Panc1 (cell line): ENCODE data around the gene BBS9.

Experiments
- CTCF ChIP-seq: fragments of 450-650 bp; IDR thresholded peaks from 2 replicates; pipeline ENCODE4 v1.5.1; 2017; ENCODE audit warnings: mild to moderate bottlenecking
- POLR2AphosphoS5 ChIP-seq: IDR thresholded peaks from 2 replicates; pipeline ENCODE4 v1.6.1; 2012; ENCODE audit warnings: mild to moderate bottlenecking, low read depth, low read length, moderate library complexity
- REST ChIP-seq, 2 experiments: IDR thresholded peaks; 2 replicates each; pipeline ENCODE4 v1.6.1; 2011 to 2012; ENCODE audit warnings: low read depth in 2 of 2, control low read depth in 1 of 2, low read length in 1 of 2, mild to moderate bottlenecking in 1 of 2, moderate library complexity in 1 of 2; ENCODE audit not compliant: insufficient read depth in 1 of 2
- SIN3A ChIP-seq: IDR thresholded peaks from 2 replicates; pipeline ENCODE4 v1.6.1; 2012; ENCODE audit warnings: low read depth, mild to moderate bottlenecking, low read length, moderate library complexity, borderline replicate concordance; ENCODE audit not compliant: insufficient read depth
- TCF7L2 ChIP-seq: IDR thresholded peaks from 2 replicates; pipeline ENCODE4 v1.6.1; 2011; ENCODE audit warnings: mild to moderate bottlenecking, low read depth, low read length, inconsistent platforms

- no peak for TF ChIP-seq CTCF
- TF ChIP-seq TCF7L2: no peak
- TF ChIP-seq REST (IDR thresholded peaks at IDR 0.05; ENCODE audit: insufficient read depth in 1 of 2, low read depth in 2 of 2, low read length in 1 of 2): no peak
- no peak for TF ChIP-seq POLR2AphosphoS5
- TF ChIP-seq SIN3A: no peak
Measured at GRCh38 chr7:33619264-33619663, 489.9 kb downstream of the BBS9 start.
